ENCODE data around the gene USP54. TPM values are rescaled to one million over a fixed set of nuclear protein-coding genes. Genes with fewer than 3 reads are reported as not detected.

Gene USP54
- total RNA-seq, 4 donors from 2014 or later: 10.6 to 73.7 (median 40.5) TPM

DNA sequence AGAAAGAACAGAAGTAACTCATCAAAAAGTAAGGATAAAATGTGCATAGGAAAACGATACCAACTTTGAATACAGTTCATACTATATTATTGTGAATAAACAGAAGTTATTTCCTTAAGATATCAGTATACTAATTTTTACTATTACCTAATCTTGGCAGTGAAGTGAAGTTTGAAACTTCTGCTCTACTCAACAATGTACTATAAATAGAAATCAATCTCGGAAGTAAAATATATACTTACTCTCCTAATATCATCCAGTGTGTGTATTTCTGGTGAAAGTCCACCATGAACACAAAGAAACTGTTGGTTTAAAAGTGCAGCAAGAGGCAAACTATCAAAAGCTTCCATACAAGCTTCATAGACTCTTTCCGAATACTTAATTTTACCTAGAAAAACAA is 119.9 kb downstream of the USP54 start:
- no peak for TF ChIP-seq POLR2A (IDR thresholded peaks at IDR 0.05)
- TF ChIP-seq, protein P1, sequence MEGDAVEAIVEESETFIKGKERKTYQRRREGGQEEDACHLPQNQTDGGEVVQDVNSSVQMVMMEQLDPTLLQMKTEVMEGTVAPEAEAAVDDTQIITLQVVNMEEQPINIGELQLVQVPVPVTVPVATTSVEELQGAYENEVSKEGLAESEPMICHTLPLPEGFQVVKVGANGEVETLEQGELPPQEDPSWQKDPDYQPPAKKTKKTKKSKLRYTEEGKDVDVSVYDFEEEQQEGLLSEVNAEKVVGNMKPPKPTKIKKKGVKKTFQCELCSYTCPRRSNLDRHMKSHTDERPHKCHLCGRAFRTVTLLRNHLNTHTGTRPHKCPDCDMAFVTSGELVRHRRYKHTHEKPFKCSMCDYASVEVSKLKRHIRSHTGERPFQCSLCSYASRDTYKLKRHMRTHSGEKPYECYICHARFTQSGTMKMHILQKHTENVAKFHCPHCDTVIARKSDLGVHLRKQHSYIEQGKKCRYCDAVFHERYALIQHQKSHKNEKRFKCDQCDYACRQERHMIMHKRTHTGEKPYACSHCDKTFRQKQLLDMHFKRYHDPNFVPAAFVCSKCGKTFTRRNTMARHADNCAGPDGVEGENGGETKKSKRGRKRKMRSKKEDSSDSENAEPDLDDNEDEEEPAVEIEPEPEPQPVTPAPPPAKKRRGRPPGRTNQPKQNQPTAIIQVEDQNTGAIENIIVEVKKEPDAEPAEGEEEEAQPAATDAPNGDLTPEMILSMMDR (IDR thresholded peaks at IDR 0.05): no peak
- H3K36me3 ChIP-seq: no peaks in the 10 kb centered on the region
- intact Hi-C loops (cut with DNase I; ENCODE audit: low total_unique reads): no loop called here
- H3K9me3 ChIP-seq: no peaks in the 10 kb centered on the region
- DNase-seq: no peak
- no peaks in the 10 kb centered on the region for H3K27me3 ChIP-seq
- H3K4me1 ChIP-seq: no peaks in the 10 kb centered on the region
- H3K27ac ChIP-seq: no peak overlapping the region
- no peak overlapping the region for H3K4me3 ChIP-seq

DNA sequence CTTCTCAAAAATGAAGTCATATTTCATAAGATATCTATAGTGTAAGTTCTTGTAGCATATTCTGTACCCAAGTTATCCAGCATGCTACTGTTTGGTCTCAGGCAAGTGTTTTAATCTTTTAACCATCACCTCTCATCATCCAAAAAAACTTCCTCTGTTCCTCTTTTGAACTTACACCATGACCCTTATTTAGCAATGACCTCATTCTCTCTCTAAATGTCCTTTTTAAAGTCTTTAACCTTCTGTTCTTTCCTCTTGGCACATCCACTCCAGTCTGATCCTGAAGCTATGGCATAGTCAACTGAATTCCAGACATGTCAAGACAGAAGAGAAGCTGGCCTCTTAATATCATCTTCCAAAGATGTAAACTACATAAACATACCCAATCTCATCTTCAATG is 121.6 kb downstream of the USP54 start:
- H3K27me3 ChIP-seq: no peaks in the 10 kb centered on the region
- intact Hi-C loops (cut with DNase I; ENCODE audit: low total_unique reads): no loop called here
- H3K36me3 ChIP-seq: no peaks in the 10 kb centered on the region
- no peaks in the 10 kb centered on the region for H3K4me1 ChIP-seq
- H3K4me3 ChIP-seq: no peak overlapping the region
- no peak for DNase-seq
- H3K9me3 ChIP-seq: no peaks in the 10 kb centered on the region
- TF ChIP-seq POLR2A (IDR thresholded peaks at IDR 0.05): no peak
- TF ChIP-seq, protein P1 (IDR thresholded peaks at IDR 0.05): no peak
- no peak overlapping the region for H3K27ac ChIP-seq

DNA sequence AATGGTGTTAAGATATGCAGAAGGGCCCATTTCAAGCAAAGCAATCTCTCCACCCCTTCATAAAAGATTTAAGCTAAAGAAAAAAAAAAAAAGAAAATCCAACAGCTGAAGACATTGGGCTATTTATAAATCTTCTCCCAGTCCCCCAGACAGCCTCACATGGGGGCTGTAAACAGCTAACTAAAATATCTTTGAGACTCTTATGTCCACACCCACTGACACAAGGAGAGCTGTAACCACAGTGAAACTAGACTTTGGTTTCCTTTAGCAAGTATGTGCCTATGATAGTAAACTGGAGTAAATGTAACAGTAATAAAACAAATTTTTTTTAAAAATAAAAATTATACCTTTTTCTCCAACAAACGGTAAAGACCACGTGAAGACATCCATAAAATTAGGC is 123.9 kb downstream of the USP54 start:
- H3K4me3 ChIP-seq: no peak overlapping the region
- H3K4me1 ChIP-seq: no peaks in the 10 kb centered on the region
- H3K9me3 ChIP-seq: no peaks in the 10 kb centered on the region
- H3K27me3 ChIP-seq: no peaks in the 10 kb centered on the region
- H3K36me3 ChIP-seq: no peaks in the 10 kb centered on the region
- no peak for TF ChIP-seq POLR2A (IDR thresholded peaks at IDR 0.05)
- TF ChIP-seq, protein P1 (IDR thresholded peaks at IDR 0.05): no peak
- intact Hi-C loops (cut with DNase I; ENCODE audit: low total_unique reads): no loop called here
- no peak for DNase-seq
- no peak overlapping the region for H3K27ac ChIP-seq

DNA sequence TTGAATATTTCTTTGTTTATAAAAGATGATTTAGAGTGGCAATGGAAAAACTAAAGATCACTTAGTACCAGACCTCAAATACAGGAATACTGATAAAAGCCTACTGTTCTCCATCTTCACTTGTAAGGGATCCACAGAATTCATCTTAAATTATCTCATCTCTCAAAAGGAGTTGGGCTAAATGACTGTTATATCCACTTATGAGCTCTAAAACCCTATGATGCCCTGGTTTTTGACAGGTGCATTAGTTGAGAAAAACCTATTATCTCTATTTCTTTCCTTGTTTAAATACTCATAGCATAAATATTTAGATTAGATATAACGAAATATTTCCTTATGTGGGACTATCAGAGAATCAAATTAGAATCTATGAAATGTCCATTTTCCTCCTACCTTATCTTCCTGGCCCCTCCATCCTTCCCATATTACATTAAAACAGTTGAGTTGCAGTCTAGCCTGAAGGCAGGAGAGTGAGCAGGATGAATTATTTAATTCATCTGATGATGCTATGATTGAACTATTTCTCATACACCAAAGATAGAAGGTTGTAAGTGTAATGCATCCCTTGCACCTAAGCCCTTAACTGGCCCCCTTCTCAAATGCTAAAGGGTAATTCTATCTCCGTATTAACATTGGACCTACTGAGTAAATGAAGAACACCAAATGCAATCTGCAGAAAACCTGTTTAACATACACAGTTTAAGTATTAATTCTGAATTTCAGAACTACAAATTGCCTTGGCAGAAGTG is 125.0 kb downstream of the USP54 start:
- no peaks in the 10 kb centered on the region for H3K36me3 ChIP-seq
- TF ChIP-seq POLR2A (IDR thresholded peaks at IDR 0.05): no peak
- TF ChIP-seq, protein P1 (IDR thresholded peaks at IDR 0.05): no peak
- H3K9me3 ChIP-seq: no peaks in the 10 kb centered on the region
- H3K4me3 ChIP-seq: no peak overlapping the region
- no peaks in the 10 kb centered on the region for H3K27me3 ChIP-seq
- no peak overlapping the region for H3K27ac ChIP-seq
- intact Hi-C loops (cut with DNase I; ENCODE audit: low total_unique reads): no loop called here
- no peaks in the 10 kb centered on the region for H3K4me1 ChIP-seq
- no peak for DNase-seq

DNA sequence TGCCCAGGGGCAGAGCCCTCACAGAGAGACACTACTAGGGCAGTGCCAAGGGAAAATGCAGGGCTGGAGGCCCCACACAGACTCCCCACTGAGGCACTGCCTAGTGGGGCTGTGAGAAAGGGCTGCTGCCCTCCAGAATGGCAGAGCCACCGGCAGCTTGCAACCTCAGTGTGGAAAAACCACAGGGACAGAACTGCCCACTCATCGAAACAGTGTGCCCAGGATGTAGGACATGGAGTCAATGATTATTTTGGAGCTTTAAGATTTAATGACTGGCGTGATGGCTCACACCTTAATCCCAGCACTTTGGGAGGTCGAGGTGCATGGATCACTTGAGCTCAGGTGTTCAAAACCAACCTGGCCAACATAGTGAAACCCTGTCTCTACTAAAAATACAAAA is 130.2 kb downstream of the USP54 start:
- no peak overlapping the region for H3K4me3 ChIP-seq
- no peak for DNase-seq
- H3K9me3 ChIP-seq: no peaks in the 10 kb centered on the region
- H3K36me3 ChIP-seq: no peaks in the 10 kb centered on the region
- intact Hi-C loops (cut with DNase I; ENCODE audit: low total_unique reads): no loop called here
- H3K27me3 ChIP-seq: no peaks in the 10 kb centered on the region
- H3K27ac ChIP-seq: no peak overlapping the region
- no peak for TF ChIP-seq POLR2A (IDR thresholded peaks at IDR 0.05)
- TF ChIP-seq, protein P1 (IDR thresholded peaks at IDR 0.05): no peak
- no peaks in the 10 kb centered on the region for H3K4me1 ChIP-seq

All from uterus (tissue), 4 donors.